ENCODE data around the gene IL17REL.

DNA sequence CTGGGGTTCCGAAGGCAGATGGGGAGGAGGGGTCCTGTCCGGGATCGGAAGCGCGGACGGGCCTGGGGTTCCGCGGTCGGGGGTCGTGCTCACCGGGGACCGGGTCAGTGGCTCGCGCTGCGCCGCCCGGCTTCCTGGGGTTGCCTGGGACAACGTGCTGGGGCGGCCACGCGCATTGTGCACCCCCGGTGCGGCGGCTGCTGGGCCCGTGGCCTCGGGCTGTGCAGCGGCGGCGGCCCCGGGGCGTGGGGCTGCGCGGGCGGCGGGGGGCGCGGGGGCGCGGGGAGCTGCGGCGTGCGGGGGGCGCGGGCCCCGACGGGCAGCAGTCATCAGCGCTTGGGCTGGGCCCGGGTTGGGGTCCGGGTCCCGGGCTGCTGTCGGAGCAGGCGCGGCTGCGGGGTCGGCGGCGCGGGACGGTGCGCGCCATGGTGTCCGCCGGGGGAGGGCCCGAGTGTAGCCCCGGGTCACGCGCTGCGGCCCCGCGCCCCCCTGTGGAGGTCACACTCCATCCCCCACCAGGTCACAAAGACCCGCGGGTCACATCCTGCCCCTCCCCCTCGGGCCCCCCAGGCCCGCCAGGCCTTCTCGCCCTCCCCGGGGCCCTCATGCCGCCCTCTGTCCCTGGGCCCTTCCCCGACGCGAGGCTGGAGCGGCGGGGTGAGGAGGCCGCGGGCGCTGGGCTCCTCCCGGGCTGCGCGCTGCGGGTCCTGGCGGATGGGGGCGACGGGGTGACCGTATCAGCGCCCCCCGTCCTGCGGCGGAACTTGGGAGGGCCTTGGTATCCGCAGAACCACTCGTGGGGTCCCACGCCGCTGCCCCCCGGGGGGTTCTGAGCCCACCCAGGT lies 45.7 kb upstream of the IL17REL start, which contains the start of gene TTLL8:
- TF ChIP-seq, protein P1, sequence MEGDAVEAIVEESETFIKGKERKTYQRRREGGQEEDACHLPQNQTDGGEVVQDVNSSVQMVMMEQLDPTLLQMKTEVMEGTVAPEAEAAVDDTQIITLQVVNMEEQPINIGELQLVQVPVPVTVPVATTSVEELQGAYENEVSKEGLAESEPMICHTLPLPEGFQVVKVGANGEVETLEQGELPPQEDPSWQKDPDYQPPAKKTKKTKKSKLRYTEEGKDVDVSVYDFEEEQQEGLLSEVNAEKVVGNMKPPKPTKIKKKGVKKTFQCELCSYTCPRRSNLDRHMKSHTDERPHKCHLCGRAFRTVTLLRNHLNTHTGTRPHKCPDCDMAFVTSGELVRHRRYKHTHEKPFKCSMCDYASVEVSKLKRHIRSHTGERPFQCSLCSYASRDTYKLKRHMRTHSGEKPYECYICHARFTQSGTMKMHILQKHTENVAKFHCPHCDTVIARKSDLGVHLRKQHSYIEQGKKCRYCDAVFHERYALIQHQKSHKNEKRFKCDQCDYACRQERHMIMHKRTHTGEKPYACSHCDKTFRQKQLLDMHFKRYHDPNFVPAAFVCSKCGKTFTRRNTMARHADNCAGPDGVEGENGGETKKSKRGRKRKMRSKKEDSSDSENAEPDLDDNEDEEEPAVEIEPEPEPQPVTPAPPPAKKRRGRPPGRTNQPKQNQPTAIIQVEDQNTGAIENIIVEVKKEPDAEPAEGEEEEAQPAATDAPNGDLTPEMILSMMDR (IDR thresholded peaks at IDR 0.05): no peak
- TF ChIP-seq POLR2AphosphoS5 (IDR thresholded peaks at IDR 0.05) (no peak), POLR2A (IDR thresholded peaks at IDR 0.05) (no peak)
